Loucy (cell line): ENCODE results near the gene SLC6A9.
A peak's percentile ranks its signal among the peaks of the same experiment; 100 is the strongest.

ENCODE experiments used
- H2AFZ ChIP-seq: fragments of 200-600 bp; sonication (generic); 2 replicates; pipeline ENCODE4 v1.6.0; 2016; ENCODE audit warnings: antibody characterized with exemption, mild to moderate bottlenecking, low read length, moderate library complexity
- H3F3A ChIP-seq: fragments of 200-600 bp; 2 replicates; pipeline ENCODE4 v1.6.0; 2016; ENCODE audit warnings: antibody characterized with exemption, low read depth, mild to moderate bottlenecking
- H3K27me3 ChIP-seq: fragments of 200-600 bp; sonication (generic); 2 replicates; pipeline ENCODE4 v1.6.1; 2014; ENCODE audit warnings: low read length, mild to moderate bottlenecking; ENCODE audit not compliant: insufficient read depth, poor library complexity, severe bottlenecking
- H3K36me3 ChIP-seq: fragments of 200-600 bp; sonication (generic); 2 replicates; pipeline ENCODE4 v1.6.1; 2016; ENCODE audit warnings: low read length; ENCODE audit not compliant: insufficient read depth
- H3K4me1 ChIP-seq: fragments of 200-600 bp; sonication (generic); 2 replicates; pipeline ENCODE4 v1.5.1; 2014; ENCODE audit warnings: low read length, mild to moderate bottlenecking; ENCODE audit not compliant: insufficient read depth, poor library complexity, severe bottlenecking
- H3K4me2 ChIP-seq: fragments of 200-600 bp; sonication (generic); 2 replicates; pipeline ENCODE4 v1.6.0; 2014; ENCODE audit warnings: antibody characterized with exemption, low read length, low read depth, mild to moderate bottlenecking; ENCODE audit not compliant: poor library complexity, severe bottlenecking
- H3K4me3 ChIP-seq: fragments of 200-600 bp; sonication (generic); 2 replicates; pipeline ENCODE4 v1.5.1; 2014; ENCODE audit warnings: low read length, mild to moderate bottlenecking, mixed read lengths; ENCODE audit not compliant: poor library complexity, severe bottlenecking
- H3K79me2 ChIP-seq: fragments of 200-600 bp; sonication (generic); 2 replicates; pipeline ENCODE4 v1.6.1; 2014; ENCODE audit warnings: low read length; ENCODE audit not compliant: insufficient read depth
- H3K9ac ChIP-seq: fragments of 200-600 bp; sonication (generic); 2 replicates; pipeline ENCODE4 v1.6.0; 2014; ENCODE audit warnings: mild to moderate bottlenecking, low read depth, low read length, moderate library complexity; ENCODE audit not compliant: poor library complexity, severe bottlenecking
- H3K9me2 ChIP-seq: fragments of 200-600 bp; sonication (generic); replicated peaks from 2 replicates; pipeline ENCODE4 v1.6.1; 2016; ENCODE audit warnings: low read depth, low read length, mixed read lengths
- H3K9me3 ChIP-seq: fragments of 200-600 bp; sonication (generic); 2 replicates; pipeline ENCODE4 v1.6.1; 2014; ENCODE audit warnings: mild to moderate bottlenecking, antibody characterized with exemption, low read length, low read depth; ENCODE audit not compliant: insufficient read depth
- H4K20me1 ChIP-seq: fragments of 200-600 bp; sonication (generic); 2 replicates; pipeline ENCODE4 v1.6.0; 2014; ENCODE audit warnings: antibody characterized with exemption, low read length, mild to moderate bottlenecking; ENCODE audit not compliant: insufficient read depth, poor library complexity, severe bottlenecking
- EZH2phosphoT487 ChIP-seq: fragments of 200-600 bp; IDR thresholded peaks from 2 replicates; pipeline ENCODE4 v1.6.1; 2018; ENCODE audit warnings: antibody characterized with exemption, mild to moderate bottlenecking, moderate library complexity, borderline replicate concordance
- TF ChIP-seq, protein P1 (sequence below): fragments of 200-600 bp; sonication (generic); conservative IDR thresholded peaks from 2 replicates; pipeline ENCODE4 v1.5.1; 2014; ENCODE audit warnings: mild to moderate bottlenecking, antibody characterized with exemption, low read length

The SLC6A9 gene

DNA sequence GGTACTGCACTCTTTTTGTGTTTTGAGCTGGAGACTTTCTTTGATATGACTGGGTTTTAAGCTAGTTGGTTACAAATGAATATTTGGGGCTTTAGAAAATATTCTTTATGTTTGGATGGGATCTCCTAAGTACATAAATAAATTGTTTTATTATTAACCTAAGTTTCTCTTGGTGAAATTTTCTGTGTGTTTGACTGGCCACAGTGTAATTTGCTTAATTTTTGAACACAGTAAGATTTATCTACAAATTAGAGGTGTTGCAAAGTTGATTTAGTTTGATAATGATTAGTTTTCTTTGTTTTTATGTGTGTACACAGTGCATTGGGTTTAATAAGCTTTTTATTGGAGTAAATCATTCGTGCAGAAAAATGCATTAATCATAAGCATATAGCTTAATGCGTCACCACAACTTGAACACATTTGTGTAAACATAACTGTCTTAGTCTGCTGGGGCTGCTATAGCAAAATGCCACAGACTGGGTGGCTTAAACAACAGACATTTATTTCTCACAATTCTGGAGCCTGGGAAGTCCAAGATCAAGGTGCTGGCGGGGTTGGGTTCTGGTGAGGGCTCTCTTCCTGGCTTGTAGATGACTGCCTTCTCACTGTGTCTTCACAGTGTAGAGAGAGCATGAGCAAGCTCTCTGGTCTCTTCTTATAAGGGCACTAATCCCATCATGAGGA, 17.4 kb upstream of the SLC6A9 start:
- Histone ChIP-seq H3K4me1 (peaks cover 12% of the 10 kb centered on the region), H3K9me3 (no peaks in the 10 kb centered on the region), H3K9me2 (no peaks in the 10 kb centered on the region), H3K79me2 (no peaks in the 10 kb centered on the region), H3K9ac (peak overlapping the region; percentile 5), H3K36me3 (no peaks in the 10 kb centered on the region), H3K4me2 (peak overlapping the region; percentile 63), H2AFZ (peak overlapping the region; percentile 71; the same call in 1 of the 2 replicates), H4K20me1 (no peaks in the 10 kb centered on the region), H3K27me3 (no peaks in the 10 kb centered on the region), H3K4me3 (peak overlapping the region; percentile 18), H3F3A (no peaks in the 10 kb centered on the region)
- TF ChIP-seq, protein P1, sequence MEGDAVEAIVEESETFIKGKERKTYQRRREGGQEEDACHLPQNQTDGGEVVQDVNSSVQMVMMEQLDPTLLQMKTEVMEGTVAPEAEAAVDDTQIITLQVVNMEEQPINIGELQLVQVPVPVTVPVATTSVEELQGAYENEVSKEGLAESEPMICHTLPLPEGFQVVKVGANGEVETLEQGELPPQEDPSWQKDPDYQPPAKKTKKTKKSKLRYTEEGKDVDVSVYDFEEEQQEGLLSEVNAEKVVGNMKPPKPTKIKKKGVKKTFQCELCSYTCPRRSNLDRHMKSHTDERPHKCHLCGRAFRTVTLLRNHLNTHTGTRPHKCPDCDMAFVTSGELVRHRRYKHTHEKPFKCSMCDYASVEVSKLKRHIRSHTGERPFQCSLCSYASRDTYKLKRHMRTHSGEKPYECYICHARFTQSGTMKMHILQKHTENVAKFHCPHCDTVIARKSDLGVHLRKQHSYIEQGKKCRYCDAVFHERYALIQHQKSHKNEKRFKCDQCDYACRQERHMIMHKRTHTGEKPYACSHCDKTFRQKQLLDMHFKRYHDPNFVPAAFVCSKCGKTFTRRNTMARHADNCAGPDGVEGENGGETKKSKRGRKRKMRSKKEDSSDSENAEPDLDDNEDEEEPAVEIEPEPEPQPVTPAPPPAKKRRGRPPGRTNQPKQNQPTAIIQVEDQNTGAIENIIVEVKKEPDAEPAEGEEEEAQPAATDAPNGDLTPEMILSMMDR: no peak
- no peak for TF ChIP-seq EZH2phosphoT487

DNA sequence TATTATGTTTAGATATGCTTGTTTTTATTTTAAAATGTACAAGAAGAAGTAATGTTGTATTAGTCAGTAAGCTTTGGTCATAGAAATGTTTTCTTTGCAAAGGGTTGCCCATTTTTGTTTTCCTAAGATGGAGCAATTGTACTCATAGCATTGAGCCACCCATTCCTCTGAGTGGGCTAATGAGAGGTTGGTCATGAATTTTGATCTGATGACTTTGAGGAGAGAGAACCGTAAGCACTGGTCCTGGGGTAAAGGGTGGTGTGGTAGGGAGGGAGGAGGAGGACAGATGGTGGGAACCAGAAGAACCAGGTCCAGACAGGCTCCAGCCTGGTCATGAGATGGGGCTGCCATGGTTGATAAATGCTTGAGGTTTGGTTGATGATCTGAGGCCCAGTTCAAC, 15.9 kb upstream of the SLC6A9 start:
- Histone ChIP-seq H3K36me3 (no peaks in the 10 kb centered on the region), H3F3A (no peaks in the 10 kb centered on the region), H3K79me2 (no peaks in the 10 kb centered on the region), H3K9me2 (no peaks in the 10 kb centered on the region), H4K20me1 (no peaks in the 10 kb centered on the region), H2AFZ (peak overlapping the region; percentile 71), H3K4me2 (no peak overlapping the region), H3K4me1 (peaks cover 12% of the 10 kb centered on the region), H3K9ac (no peak overlapping the region), H3K27me3 (no peaks in the 10 kb centered on the region), H3K9me3 (no peaks in the 10 kb centered on the region), H3K4me3 (no peak overlapping the region)
- TF ChIP-seq, protein P1: no peak
- TF ChIP-seq EZH2phosphoT487: no peak

DNA sequence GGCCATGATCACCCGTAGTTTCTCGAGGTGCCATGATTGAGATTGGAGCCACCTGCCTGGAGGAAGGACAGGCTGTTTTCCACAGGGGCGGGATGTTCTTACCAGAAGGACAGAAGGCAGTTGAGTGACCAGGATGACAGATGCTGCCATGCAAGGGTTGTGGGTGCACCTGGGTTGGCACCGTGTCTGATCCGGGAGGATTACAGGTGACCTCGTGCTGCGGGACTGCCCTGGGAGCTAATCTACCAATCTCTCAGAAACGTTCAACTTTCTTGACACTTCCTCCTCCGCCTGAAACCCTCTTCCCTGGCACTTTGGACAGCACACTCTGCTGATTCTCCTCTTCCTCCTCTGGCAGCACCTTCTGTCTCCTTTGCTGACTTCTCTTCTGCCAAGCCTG, 13.8 kb upstream of the SLC6A9 start:
- no peak overlapping the region for H3K9ac ChIP-seq
- H3K27me3 ChIP-seq: no peaks in the 10 kb centered on the region
- H3F3A ChIP-seq: no peaks in the 10 kb centered on the region

More for the DNA sequence above, 13.8 kb upstream of the SLC6A9 start:
- H3K4me2 ChIP-seq: no peak overlapping the region
- H3K36me3 ChIP-seq: no peaks in the 10 kb centered on the region
- no peak overlapping the region for H2AFZ ChIP-seq
- no peaks in the 10 kb centered on the region for H3K9me2 ChIP-seq
- no peak for TF ChIP-seq EZH2phosphoT487
- TF ChIP-seq, protein P1: no peak
- H3K9me3 ChIP-seq: no peaks in the 10 kb centered on the region
- no peak overlapping the region for H3K4me3 ChIP-seq
- peaks cover 12% of the 10 kb centered on the region for H3K4me1 ChIP-seq
- no peaks in the 10 kb centered on the region for H3K79me2 ChIP-seq
- no peaks in the 10 kb centered on the region for H4K20me1 ChIP-seq
